A673 (cell line): ENCODE data around the gene ZNF507. TPM values are rescaled to one million over a fixed set of nuclear protein-coding genes. Genes with fewer than 3 reads are reported as not detected.

Experiments used
- BruUV-seq: library from RNA; stranded (reverse); fragments of 400-500 nt; replicated peaks from 2 replicates; lab custom pipeline; 2021; lab: Mats Ljungman, UMichigan
- CTCF ChIA-PET: fragments of 300-600 bp; sonication (Branson Sonifier 250); formaldehyde crosslinking; loops from one replicate; lab custom pipeline; 2022; ENCODE audit warnings: antibody characterized with exemption; lab: Charles Lee
- POLR2A ChIA-PET: fragments of 300-600 bp; sonication (Branson Sonifier 250); formaldehyde crosslinking; loops from one replicate; lab custom pipeline; 2022; ENCODE audit warnings: antibody characterized with exemption; ENCODE audit not compliant: low non-redundant PET; lab: Charles Lee
- DNase-seq: peaks from one replicate; pipeline ENCODE4 v3.0.0-alpha.2; 2015; ENCODE audit warnings: low spot score
- H3K27ac ChIP-seq: fragments of 200-600 bp; sonication (generic); 2 replicates; pipeline ENCODE4 v1.5.1; 2016; ENCODE audit warnings: mixed run types, low read depth, mild to moderate bottlenecking, mixed read lengths, antibody characterized with exemption, low read length; ENCODE audit not compliant: poor library complexity, severe bottlenecking
- H3K27me3 ChIP-seq: fragments of 200-600 bp; sonication (generic); replicated peaks from 2 replicates; pipeline ENCODE4 v1.6.1; 2017; ENCODE audit warnings: mixed run types, low read depth, mild to moderate bottlenecking, mixed read lengths, antibody characterized with exemption, low read length; ENCODE audit not compliant: insufficient read depth, poor library complexity
- H3K36me3 ChIP-seq: fragments of 200-600 bp; sonication (generic); 2 replicates; pipeline ENCODE4 v1.6.1; 2016; ENCODE audit warnings: mixed run types, mild to moderate bottlenecking, mixed read lengths, antibody characterized with exemption, low read length; ENCODE audit not compliant: insufficient read depth, poor library complexity, severe bottlenecking
- H3K4me1 ChIP-seq: fragments of 200-600 bp; sonication (generic); 2 replicates; pipeline ENCODE4 v1.6.1; 2017; ENCODE audit warnings: mixed run types, mild to moderate bottlenecking, mixed read lengths, antibody characterized with exemption, low read length; ENCODE audit not compliant: insufficient read depth, poor library complexity, severe bottlenecking
- H3K4me3 ChIP-seq: fragments of 200-600 bp; sonication (generic); 2 replicates; pipeline ENCODE4 v1.5.1; 2016; ENCODE audit warnings: low read depth, mixed run types, mild to moderate bottlenecking, mixed read lengths, low read length; ENCODE audit not compliant: poor library complexity, severe bottlenecking
- H3K9me3 ChIP-seq: fragments of 200-600 bp; sonication (generic); 2 replicates; pipeline ENCODE4 v1.6.1; 2016; ENCODE audit warnings: mixed run types, low read depth, mild to moderate bottlenecking, mixed read lengths, antibody characterized with exemption, low read length; ENCODE audit not compliant: poor library complexity, severe bottlenecking
- CTCF ChIP-seq: fragments of 300-800, 200-600 bp; sonication (generic); conservative IDR thresholded peaks from 2 replicates; pipeline ENCODE4 v1.5.1; 2017; ENCODE audit warnings: low read depth, mild to moderate bottlenecking, antibody characterized with exemption, low read length, moderate library complexity, mixed read lengths
- EZH2 ChIP-seq: fragments of 200-600 bp; sonication (generic); IDR thresholded peaks from 2 replicates; pipeline ENCODE4 v1.6.1; 2017; ENCODE audit warnings: borderline replicate concordance, low read depth, mild to moderate bottlenecking, mixed read lengths, antibody characterized with exemption, low read length; ENCODE audit not compliant: poor library complexity, severe bottlenecking
- intact Hi-C: fragments of 100-400 bp; cut with micrococcal nuclease; formaldehyde crosslinking; loops from one replicate; pipeline ENCODE4 v1.10.0; 2022; ENCODE audit not compliant: unreplicated experiment
- total RNA-seq: library from RNA; stranded (reverse); gene quantifications from 2 replicates; pipeline ENCODE4 v1.2.3, GENCODE V29; 2021

ZNF507 gene
- total RNA-seq, 1 experiment from 2014 or later: 35.0 TPM

- Histone ChIP-seq H3K4me3 (no peak overlapping the region), H3K27ac (no peak overlapping the region), H3K9me3 (no peaks in the 10 kb centered on the region), H3K4me1 (peaks cover 15% of the 10 kb centered on the region), H3K36me3 (no peaks in the 10 kb centered on the region), H3K27me3 (no peaks in the 10 kb centered on the region)
- no peak for DNase-seq
- CTCF ChIA-PET: interaction anchor here (0.6 kb wide), 1 partner anchor 355 kb away, joined by 10 read pairs; no protein-coding TSS in a partner anchor
- BruUV-seq: no TSS peak
- POLR2A ChIA-PET: no interaction called here
- intact Hi-C loops: no loop called here
- TF ChIP-seq EZH2 (no peak), CTCF (no peak)
Measured at GRCh38 chr19:32309711-32310390, 35.6 kb upstream of the ZNF507 start.

- ChIA-PET CTCF (no interaction called here), POLR2A (no interaction called here)
- peaks cover 15% of the 10 kb centered on the region for H3K4me1 ChIP-seq
- no peaks in the 10 kb centered on the region for H3K9me3 ChIP-seq
- no peaks in the 10 kb centered on the region for H3K27me3 ChIP-seq
- no TSS peak for BruUV-seq
- H3K27ac ChIP-seq: no peak overlapping the region
- H3K4me3 ChIP-seq: no peak overlapping the region
- intact Hi-C loops: no loop called here
- no peak for DNase-seq
- TF ChIP-seq EZH2 (no peak), CTCF (no peak)
- no peaks in the 10 kb centered on the region for H3K36me3 ChIP-seq
Measured at GRCh38 chr19:32311371-32311770, 34.0 kb upstream of the ZNF507 start.

- H3K4me1 ChIP-seq: peaks cover 15% of the 10 kb centered on the region
- H3K9me3 ChIP-seq: no peaks in the 10 kb centered on the region
- no peak for TF ChIP-seq CTCF
- no peak for TF ChIP-seq EZH2
- no peak overlapping the region for H3K4me3 ChIP-seq
- H3K36me3 ChIP-seq: no peaks in the 10 kb centered on the region
- H3K27me3 ChIP-seq: no peaks in the 10 kb centered on the region
- peak; percentile 61 for DNase-seq
- intact Hi-C loops: no loop called here
- CTCF ChIA-PET: interaction anchor here (0.5 kb wide), 1 partner anchor 252 kb away, joined by 3 read pairs; no protein-coding TSS in a partner anchor
- no peak overlapping the region for H3K27ac ChIP-seq
- no TSS peak for BruUV-seq
- POLR2A ChIA-PET: no interaction called here
Measured at GRCh38 chr19:32313569-32314265, 31.7 kb upstream of the ZNF507 start.
